ENCODE data around the gene BUB1.

DNA sequence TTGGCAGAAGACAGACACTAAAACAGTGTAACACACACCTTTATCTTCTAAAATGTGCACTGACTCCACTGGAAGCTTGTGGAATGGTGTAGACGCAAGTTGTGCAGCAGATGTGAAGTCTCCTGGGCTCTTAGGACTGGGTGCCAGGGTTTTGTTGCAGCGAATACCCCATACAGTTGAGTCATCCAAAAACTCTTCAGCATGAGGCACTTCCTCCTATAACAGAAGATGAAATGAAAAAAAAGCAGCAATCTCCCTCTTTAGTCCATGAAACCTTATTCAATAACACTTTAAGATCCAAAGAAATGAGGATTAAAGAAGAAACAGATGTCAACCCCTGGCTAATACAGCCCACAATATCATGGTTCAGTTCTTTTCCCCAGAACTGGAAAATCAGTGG, 22.2 kb downstream of the BUB1 start:
- no peak for TF ChIP-seq POLR2AphosphoS5 (IDR thresholded peaks at IDR 0.05)
- TF ChIP-seq, protein P1, sequence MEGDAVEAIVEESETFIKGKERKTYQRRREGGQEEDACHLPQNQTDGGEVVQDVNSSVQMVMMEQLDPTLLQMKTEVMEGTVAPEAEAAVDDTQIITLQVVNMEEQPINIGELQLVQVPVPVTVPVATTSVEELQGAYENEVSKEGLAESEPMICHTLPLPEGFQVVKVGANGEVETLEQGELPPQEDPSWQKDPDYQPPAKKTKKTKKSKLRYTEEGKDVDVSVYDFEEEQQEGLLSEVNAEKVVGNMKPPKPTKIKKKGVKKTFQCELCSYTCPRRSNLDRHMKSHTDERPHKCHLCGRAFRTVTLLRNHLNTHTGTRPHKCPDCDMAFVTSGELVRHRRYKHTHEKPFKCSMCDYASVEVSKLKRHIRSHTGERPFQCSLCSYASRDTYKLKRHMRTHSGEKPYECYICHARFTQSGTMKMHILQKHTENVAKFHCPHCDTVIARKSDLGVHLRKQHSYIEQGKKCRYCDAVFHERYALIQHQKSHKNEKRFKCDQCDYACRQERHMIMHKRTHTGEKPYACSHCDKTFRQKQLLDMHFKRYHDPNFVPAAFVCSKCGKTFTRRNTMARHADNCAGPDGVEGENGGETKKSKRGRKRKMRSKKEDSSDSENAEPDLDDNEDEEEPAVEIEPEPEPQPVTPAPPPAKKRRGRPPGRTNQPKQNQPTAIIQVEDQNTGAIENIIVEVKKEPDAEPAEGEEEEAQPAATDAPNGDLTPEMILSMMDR (IDR thresholded peaks at IDR 0.05), result no peak
